OCI-LY3 (cell line): ENCODE measurements around the gene CDA.

Source experiments
- H2AFZ ChIP-seq: fragments of 200-600, 300-600 bp; shearing (Covaris generic); 2 replicates; pipeline ENCODE4 v1.6.0; 2014; ENCODE audit warnings: antibody characterized with exemption, low read depth, low read length
- H3K27ac ChIP-seq: fragments of 200-600, 300-600 bp; sonication (generic); 2 replicates; pipeline ENCODE4 v1.5.1; 2014; ENCODE audit warnings: mild to moderate bottlenecking, low read length, moderate library complexity, mixed read lengths
- H3K27me3 ChIP-seq: fragments of 200-600, 300-600 bp; sonication (generic); 2 replicates; pipeline ENCODE4 v1.6.1; 2014; ENCODE audit warnings: low read depth, low read length, mixed read lengths
- H3K36me3 ChIP-seq: fragments of 200-600, 300-600 bp; sonication (generic); replicated peaks from 2 replicates; pipeline ENCODE3; 2014; ENCODE audit warnings: low read depth, low read length, mixed read lengths
- H3K4me1 ChIP-seq: fragments of 300-600, 200-600 bp; sonication (generic); 2 replicates; pipeline ENCODE4 v1.6.1; 2014; ENCODE audit warnings: low read length, mixed read lengths
- H3K4me2 ChIP-seq: fragments of 200-600, 300-600 bp; sonication (generic); 2 replicates; pipeline ENCODE4 v1.6.1; 2014; ENCODE audit warnings: low read length, mixed read lengths
- H3K4me3 ChIP-seq: fragments of 300-600, 200-600 bp; sonication (generic); 2 replicates; pipeline ENCODE4 v1.5.1; 2014; ENCODE audit warnings: antibody characterized with exemption, mild to moderate bottlenecking, low read length, moderate library complexity
- H3K79me2 ChIP-seq: fragments of 300-600, 200-600 bp; shearing (Covaris generic); 2 replicates; pipeline ENCODE4 v1.6.1; 2014; ENCODE audit warnings: mild to moderate bottlenecking, low read length, mixed read lengths
- H3K9ac ChIP-seq: fragments of 300-600, 200-600 bp; shearing (Covaris generic); 2 replicates; pipeline ENCODE4 v1.6.0; 2014; ENCODE audit warnings: mild to moderate bottlenecking, low read length, moderate library complexity
- H3K9me3 ChIP-seq: fragments of 200-600, 300-600 bp; shearing (Covaris generic); 2 replicates; pipeline ENCODE4 v1.6.1; 2014; ENCODE audit warnings: low read length, mixed read lengths; ENCODE audit not compliant: insufficient read depth
- H4K20me1 ChIP-seq: fragments of 200-600, 300-600 bp; sonication (generic); 2 replicates; pipeline ENCODE4 v1.6.1; 2016; ENCODE audit warnings: low read length, mixed read lengths; ENCODE audit not compliant: insufficient read depth
- EZH2phosphoT487 ChIP-seq: fragments of 200-600 bp; shearing (Covaris generic); IDR thresholded peaks from 2 replicates; pipeline ENCODE4 v1.6.1; 2018; ENCODE audit warnings: antibody characterized with exemption, mixed run types, low read depth
- TF ChIP-seq, protein P1 (sequence below): fragments of 200-600, 300-600 bp; sonication (generic); IDR thresholded peaks from 2 replicates; pipeline ENCODE4 v1.5.1; 2014; ENCODE audit warnings: antibody characterized with exemption, low read length, low read depth

CDA gene

DNA sequence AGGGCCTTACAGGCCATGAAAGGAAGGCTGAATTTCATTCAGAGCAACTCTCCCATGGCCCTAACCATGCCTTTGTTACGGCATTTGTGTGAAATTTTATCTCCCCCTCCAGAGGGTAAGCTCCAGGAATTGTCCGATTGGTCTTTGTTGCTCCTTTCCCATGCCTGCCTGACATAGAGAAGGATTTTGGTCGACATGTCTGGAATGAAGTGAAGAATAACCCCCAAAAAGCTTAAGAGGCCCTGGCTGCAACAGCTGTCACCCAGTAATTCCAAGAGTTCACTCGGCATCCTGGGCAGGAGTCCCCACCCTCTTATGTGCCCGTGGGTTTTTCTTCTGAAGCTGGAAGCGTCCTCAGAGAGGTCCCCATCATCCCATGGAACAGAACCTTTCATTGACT lies 20.6 kb downstream of the CDA start:
- no peak overlapping the region for H3K4me3 ChIP-seq
- no peak overlapping the region for H3K27ac ChIP-seq
- 0 out of 2 replicates have a peak, but pooled peaks cover 2% of the 10 kb centered on the region for H3K27me3 ChIP-seq
- no peak overlapping the region for H3K9ac ChIP-seq
- no peaks in the 10 kb centered on the region for H4K20me1 ChIP-seq
- H3K9me3 ChIP-seq = no peaks in the 10 kb centered on the region
- H2AFZ ChIP-seq = no peak overlapping the region
- no peaks in the 10 kb centered on the region for H3K79me2 ChIP-seq
- no peaks in the 10 kb centered on the region for H3K36me3 ChIP-seq
- no peak overlapping the region for H3K4me2 ChIP-seq
- TF ChIP-seq EZH2phosphoT487 = no peak
- TF ChIP-seq, protein P1, sequence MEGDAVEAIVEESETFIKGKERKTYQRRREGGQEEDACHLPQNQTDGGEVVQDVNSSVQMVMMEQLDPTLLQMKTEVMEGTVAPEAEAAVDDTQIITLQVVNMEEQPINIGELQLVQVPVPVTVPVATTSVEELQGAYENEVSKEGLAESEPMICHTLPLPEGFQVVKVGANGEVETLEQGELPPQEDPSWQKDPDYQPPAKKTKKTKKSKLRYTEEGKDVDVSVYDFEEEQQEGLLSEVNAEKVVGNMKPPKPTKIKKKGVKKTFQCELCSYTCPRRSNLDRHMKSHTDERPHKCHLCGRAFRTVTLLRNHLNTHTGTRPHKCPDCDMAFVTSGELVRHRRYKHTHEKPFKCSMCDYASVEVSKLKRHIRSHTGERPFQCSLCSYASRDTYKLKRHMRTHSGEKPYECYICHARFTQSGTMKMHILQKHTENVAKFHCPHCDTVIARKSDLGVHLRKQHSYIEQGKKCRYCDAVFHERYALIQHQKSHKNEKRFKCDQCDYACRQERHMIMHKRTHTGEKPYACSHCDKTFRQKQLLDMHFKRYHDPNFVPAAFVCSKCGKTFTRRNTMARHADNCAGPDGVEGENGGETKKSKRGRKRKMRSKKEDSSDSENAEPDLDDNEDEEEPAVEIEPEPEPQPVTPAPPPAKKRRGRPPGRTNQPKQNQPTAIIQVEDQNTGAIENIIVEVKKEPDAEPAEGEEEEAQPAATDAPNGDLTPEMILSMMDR = no peak
- no peaks in the 10 kb centered on the region for H3K4me1 ChIP-seq

DNA sequence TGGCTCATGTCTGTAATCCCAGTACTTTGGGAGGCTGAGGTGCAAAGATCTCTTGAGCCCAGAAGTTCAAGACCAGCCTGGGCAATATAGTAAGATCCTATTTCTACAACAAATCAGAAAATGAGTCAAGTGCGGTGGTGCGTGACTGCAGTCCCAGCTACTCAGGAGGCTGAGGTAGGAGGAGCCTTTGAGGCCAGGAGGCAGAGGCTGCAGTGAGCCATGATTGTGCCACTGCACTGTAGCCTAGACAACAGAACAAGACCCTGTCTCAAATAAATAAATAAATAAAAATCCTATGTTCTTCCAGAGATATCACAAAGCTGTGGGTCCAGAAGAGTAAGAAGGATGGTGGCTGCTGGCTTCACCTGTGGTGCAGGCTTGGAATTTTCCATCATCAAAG lies 22.1 kb downstream of the CDA start:
- Histone ChIP-seq H3K9ac (no peak overlapping the region), H3K27ac (no peak overlapping the region), H3K4me1 (no peaks in the 10 kb centered on the region), H3K4me3 (no peak overlapping the region), H3K4me2 (no peak overlapping the region), H3K79me2 (no peaks in the 10 kb centered on the region), H2AFZ (no peak overlapping the region), H3K9me3 (no peaks in the 10 kb centered on the region), H3K36me3 (no peaks in the 10 kb centered on the region), H4K20me1 (no peaks in the 10 kb centered on the region), H3K27me3 (0 out of 2 replicates have a peak, but pooled peaks cover 2% of the 10 kb centered on the region)
- TF ChIP-seq, protein P1 = no peak
- TF ChIP-seq EZH2phosphoT487 = no peak

DNA sequence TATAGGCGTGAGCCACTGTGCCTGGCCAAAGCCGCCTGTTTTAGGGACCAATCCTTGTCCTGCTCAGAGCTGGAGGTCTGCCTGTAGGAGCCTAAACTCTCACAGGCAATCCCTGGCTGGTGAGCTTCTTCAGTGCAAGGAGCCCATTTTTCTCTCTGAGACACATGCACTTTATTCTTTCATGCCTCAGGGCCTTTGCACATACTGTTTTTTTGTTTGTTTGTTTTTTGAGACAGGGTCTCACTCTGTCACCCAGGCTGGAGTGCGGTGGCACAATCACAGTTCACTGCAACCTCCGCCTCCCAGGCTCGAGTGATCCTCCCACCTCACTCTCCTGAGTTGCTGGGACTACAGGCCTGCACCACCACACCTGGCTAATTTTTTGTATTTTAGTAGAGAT lies 22.8 kb downstream of the CDA start:
- Histone ChIP-seq H3K79me2 (no peaks in the 10 kb centered on the region), H4K20me1 (no peaks in the 10 kb centered on the region), H3K4me1 (no peaks in the 10 kb centered on the region), H3K36me3 (no peaks in the 10 kb centered on the region), H3K9ac (no peak overlapping the region), H3K27ac (no peak overlapping the region), H3K27me3 (no peaks in the 10 kb centered on the region), H3K4me2 (no peak overlapping the region), H2AFZ (no peak overlapping the region), H3K9me3 (no peaks in the 10 kb centered on the region), H3K4me3 (no peak overlapping the region)
- TF ChIP-seq, protein P1 = no peak
- TF ChIP-seq EZH2phosphoT487 = no peak

DNA sequence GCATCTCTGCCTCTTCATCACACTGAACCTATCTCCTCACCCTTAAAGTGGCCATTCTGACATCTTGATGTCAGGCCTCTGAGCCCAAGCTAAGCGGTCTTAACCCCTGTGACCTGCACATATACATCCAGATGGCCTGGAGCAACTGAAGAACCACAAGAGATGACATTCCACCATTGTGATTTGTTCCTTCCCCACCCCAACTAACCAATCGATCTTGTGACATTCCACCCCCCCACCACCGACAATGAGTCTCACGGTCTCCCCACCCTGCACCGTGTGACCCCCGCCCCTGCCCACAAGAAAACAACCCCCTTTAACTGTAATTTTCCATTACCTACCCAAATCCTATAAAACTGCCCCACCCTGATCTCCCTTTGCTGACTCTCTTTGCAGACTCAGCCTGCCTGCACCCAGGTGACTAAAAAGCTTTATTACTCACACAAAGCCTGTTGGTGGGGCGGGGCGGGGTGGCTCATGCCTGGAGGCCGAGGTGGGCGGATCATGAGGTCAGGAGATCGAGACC lies 23.4 kb downstream of the CDA start:
- H3K9me3 ChIP-seq = no peaks in the 10 kb centered on the region
- no peak overlapping the region for H2AFZ ChIP-seq
- no peak overlapping the region for H3K4me2 ChIP-seq
- H3K79me2 ChIP-seq = no peaks in the 10 kb centered on the region
- H3K27ac ChIP-seq = no peak overlapping the region
- H4K20me1 ChIP-seq = no peaks in the 10 kb centered on the region
- H3K4me3 ChIP-seq = no peak overlapping the region
- H3K9ac ChIP-seq = no peak overlapping the region
- no peaks in the 10 kb centered on the region for H3K4me1 ChIP-seq
- no peaks in the 10 kb centered on the region for H3K27me3 ChIP-seq
- H3K36me3 ChIP-seq = no peaks in the 10 kb centered on the region
- TF ChIP-seq, protein P1 = no peak
- no peak for TF ChIP-seq EZH2phosphoT487
